H1 (cell line): ENCODE data around the gene MSI2. TPM values are rescaled to one million over a fixed set of nuclear protein-coding genes. Genes with fewer than 3 reads are reported as not detected.

Experiments
- CTCF ChIA-PET: fragments of 300-600 bp; sonication (Branson Sonifier 250); formaldehyde crosslinking; loops from one replicate; lab custom pipeline; 2021; ENCODE audit not compliant: partially characterized antibody; lab: Charles Lee
- POLR2A ChIA-PET: fragments of 300-600 bp; sonication (Branson Sonifier 250); formaldehyde crosslinking; loops from one replicate; lab custom pipeline; 2021; ENCODE audit warnings: inconsistent platforms; ENCODE audit not compliant: partially characterized antibody; lab: Charles Lee
- DNase-seq, 2 experiments: peaks; one replicate each; pipeline versions ENCODE4 v3.0.0 to v3.0.0-alpha.2; 2010 to 2022; ENCODE audit warnings: low spot score in 2 of 2, low read depth in 1 of 2, mixed read lengths in 1 of 2
- FAIRE-seq: peaks from 2 replicates; lab custom pipeline; 2011; peaks lifted over from hg19 to GRCh38; lab: Jason Lieb, UNC
- H2AFZ ChIP-seq: 2 replicates; pipeline ENCODE4 v1.8.1; 2012; ENCODE audit warnings: low read length, inconsistent platforms
- H2AK5ac ChIP-seq: 2 replicates; pipeline ENCODE4 v1.6.1; 2013; ENCODE audit warnings: low read depth, low read length
- H2BK120ac ChIP-seq: replicated peaks from 2 replicates; pipeline ENCODE3; 2013; ENCODE audit warnings: low read depth, low read length, inconsistent platforms
- H2BK12ac ChIP-seq: 2 replicates; pipeline ENCODE4 v1.6.1; 2013; ENCODE audit warnings: low read depth, low read length
- H2BK15ac ChIP-seq: 2 replicates; pipeline ENCODE4 v1.6.1; 2013; ENCODE audit warnings: low read length
- H2BK20ac ChIP-seq: 2 replicates; pipeline ENCODE4 v1.6.1; 2013; ENCODE audit warnings: low read length
- H2BK5ac ChIP-seq: 2 replicates; pipeline ENCODE4 v1.6.1; 2013; ENCODE audit warnings: low read depth, low read length
- H3K14ac ChIP-seq: 2 replicates; pipeline ENCODE4 v1.6.1; 2013; ENCODE audit warnings: inconsistent platforms; ENCODE audit not compliant: insufficient read length
- H3K18ac ChIP-seq: 2 replicates; pipeline ENCODE4 v1.6.1; 2013; ENCODE audit warnings: low read length; ENCODE audit errors: extremely low read depth
- H3K23ac ChIP-seq: 2 replicates; pipeline ENCODE4 v1.6.1; 2013; ENCODE audit warnings: inconsistent platforms; ENCODE audit not compliant: insufficient read length
- H3K23me2 ChIP-seq: 2 replicates; pipeline ENCODE4 v1.6.1; 2013; ENCODE audit warnings: low read depth, low read length
- H3K27ac ChIP-seq: 2 replicates; pipeline ENCODE4 v1.6.1; 2011; ENCODE audit warnings: low read depth, low read length, inconsistent platforms
- H3K27me3 ChIP-seq, 4 experiments: replicated peaks in 1 of 4; 1 replicate in 1 of 4; 2 replicates in 3 of 4; pipeline versions ENCODE4 v1.6.1 to v1.8.1; 2011 to 2013; ENCODE audit warnings: low read length in 3 of 4, mild to moderate bottlenecking in 3 of 4, inconsistent platforms in 2 of 4, mixed read lengths in 2 of 4, moderate library complexity in 1 of 4; ENCODE audit not compliant: control insufficient read depth in 3 of 4, insufficient read depth in 3 of 4; ENCODE audit errors: extremely low read depth in 1 of 4
- H3K36me3 ChIP-seq, 4 experiments: 2 replicates each; pipeline versions ENCODE4 v1.6.1 to v1.8.1; 2011 to 2013; ENCODE audit warnings: mild to moderate bottlenecking in 4 of 4, low read length in 3 of 4, moderate library complexity in 2 of 4, control low read depth in 1 of 4, inconsistent platforms in 1 of 4; ENCODE audit not compliant: insufficient read depth in 4 of 4, control insufficient read depth in 2 of 4
- H3K4ac ChIP-seq: replicated peaks from 2 replicates; pipeline ENCODE3; 2013; ENCODE audit warnings: low read length, low read depth, mixed read lengths, inconsistent platforms; ENCODE audit not compliant: insufficient read length
- H3K4me1 ChIP-seq, 4 experiments: replicated peaks in 1 of 4; 1 replicate in 1 of 4; 2 replicates in 3 of 4; pipeline versions ENCODE4 v1.6.1 to v1.8.1; 2011 to 2013; ENCODE audit warnings: low read length in 3 of 4, inconsistent platforms in 2 of 4, mixed read lengths in 1 of 4; ENCODE audit not compliant: insufficient read depth in 4 of 4, control insufficient read depth in 3 of 4
- H3K4me2 ChIP-seq, 2 experiments: 2 replicates each; pipeline versions ENCODE4 v1.6.1 to v1.8.1; 2011 to 2013; ENCODE audit warnings: low read depth in 2 of 2, low read length in 2 of 2, control low read depth in 1 of 2, inconsistent platforms in 1 of 2, mild to moderate bottlenecking in 1 of 2; ENCODE audit not compliant: insufficient read depth in 1 of 2
- H3K4me3 ChIP-seq, 4 experiments: fragments of 200-600, 300-600 bp in 1 of 4; sonication (generic), shearing (Covaris generic), sonication (Bioruptor Twin) in 1 of 4; 2 replicates each; pipeline versions ENCODE4 v1.5.1 to v1.8.1; 2011 to 2016; ENCODE audit warnings: low read length in 4 of 4, low read depth in 3 of 4, control low read depth in 2 of 4, inconsistent platforms in 2 of 4, mild to moderate bottlenecking in 2 of 4, mixed read lengths in 1 of 4, moderate library complexity in 1 of 4; ENCODE audit not compliant: insufficient read depth in 2 of 4; ENCODE audit errors: extremely low read depth in 1 of 4
- H3K56ac ChIP-seq: replicated peaks from 2 replicates; pipeline ENCODE3; 2013; ENCODE audit warnings: low read depth, mild to moderate bottlenecking, mixed read lengths, low read length, inconsistent platforms; ENCODE audit not compliant: insufficient read length
- H3K79me1 ChIP-seq: 2 replicates; pipeline ENCODE4 v1.6.1; 2013; ENCODE audit warnings: low read depth, low read length, control low read depth
- H3K79me2 ChIP-seq, 2 experiments: 2 replicates each; pipeline versions ENCODE4 v1.6.1 to v1.8.1; 2012 to 2013; ENCODE audit warnings: low read length in 2 of 2, mild to moderate bottlenecking in 2 of 2, inconsistent platforms in 1 of 2; ENCODE audit not compliant: insufficient read depth in 2 of 2, control insufficient read depth in 1 of 2
- H3K9ac ChIP-seq, 4 experiments: replicated peaks in 1 of 4; 1 replicate in 1 of 4; 2 replicates in 3 of 4; pipeline versions ENCODE4 v1.6.1 to v1.8.1; 2011 to 2013; ENCODE audit warnings: low read depth in 3 of 4, low read length in 3 of 4, control low read depth in 2 of 4, mild to moderate bottlenecking in 2 of 4, moderate library complexity in 2 of 4, inconsistent platforms in 1 of 4; ENCODE audit errors: extremely low read depth in 1 of 4
- H3K9me3 ChIP-seq, 2 experiments: 2 replicates each; pipeline versions ENCODE4 v1.6.1 to v1.8.1; 2012 to 2013; ENCODE audit warnings: mild to moderate bottlenecking in 2 of 2, moderate library complexity in 2 of 2, control low read depth in 1 of 2, inconsistent platforms in 1 of 2, low read depth in 1 of 2, low read length in 1 of 2, mixed read lengths in 1 of 2; ENCODE audit not compliant: insufficient read depth in 2 of 2
- H4K20me1 ChIP-seq, 2 experiments: replicated peaks in 1 of 2; 2 replicates each; pipeline versions ENCODE3 to v1.8.1; 2011 to 2013; ENCODE audit warnings: inconsistent platforms in 2 of 2, low read length in 2 of 2, mild to moderate bottlenecking in 1 of 2; ENCODE audit not compliant: insufficient read depth in 2 of 2, control insufficient read depth in 1 of 2
- H4K5ac ChIP-seq: 2 replicates; pipeline ENCODE4 v1.6.1; 2013; ENCODE audit warnings: low read length, low read depth, mixed read lengths, inconsistent platforms; ENCODE audit not compliant: insufficient read length
- H4K8ac ChIP-seq: 2 replicates; pipeline ENCODE4 v1.8.0; 2013; ENCODE audit warnings: mild to moderate bottlenecking, moderate library complexity, low read length, inconsistent platforms; ENCODE audit not compliant: insufficient read depth; ENCODE audit errors: extremely low read depth
- H4K91ac ChIP-seq: replicated peaks from 2 replicates; pipeline ENCODE3; 2013; ENCODE audit warnings: low read length, mixed read lengths, inconsistent platforms; ENCODE audit not compliant: insufficient read length
- BACH1 ChIP-seq: IDR thresholded peaks from 2 replicates; pipeline ENCODE4 v1.6.1; 2012; ENCODE audit warnings: low read length, improper control_type of control experiment
- BRCA1 ChIP-seq: IDR thresholded peaks from 2 replicates; pipeline ENCODE4 v1.6.1; 2012; ENCODE audit warnings: low read depth, low read length, improper control_type of control experiment
- CHD2 ChIP-seq: IDR thresholded peaks from 2 replicates; pipeline ENCODE4 v1.6.1; 2012; ENCODE audit warnings: low read length, improper control_type of control experiment
- JUND ChIP-seq: IDR thresholded peaks from 2 replicates; pipeline ENCODE4 v1.6.1; 2011; ENCODE audit warnings: mild to moderate bottlenecking, improper control_type of control experiment, low read length
- KDM4A ChIP-seq: IDR thresholded peaks from one replicate; pipeline ENCODE4 v1.7.1; 2012; ENCODE audit warnings: low read depth, mild to moderate bottlenecking, moderate library complexity, low read length, inconsistent platforms; ENCODE audit not compliant: severe bottlenecking
- NRF1 ChIP-seq: IDR thresholded peaks from 2 replicates; pipeline ENCODE4 v1.6.1; 2011; ENCODE audit warnings: mild to moderate bottlenecking, low read depth, low read length, improper control_type of control experiment
- RBBP5 ChIP-seq: IDR thresholded peaks from 2 replicates; pipeline ENCODE4 v1.7.1; 2012; ENCODE audit warnings: low read depth, mild to moderate bottlenecking, inconsistent platforms, low read length, moderate library complexity, borderline replicate concordance
- SIN3A ChIP-seq, 2 experiments: IDR thresholded peaks in 1 of 2; conservative IDR thresholded peaks in 1 of 2; 2 replicates each; pipeline ENCODE4 v1.6.1; 2011 to 2012; ENCODE audit warnings: low read length in 2 of 2, improper control_type of control experiment in 1 of 2, low read depth in 1 of 2, mild to moderate bottlenecking in 1 of 2
- TAF7 ChIP-seq: optimal IDR thresholded peaks from 2 replicates; pipeline ENCODE3; 2011; ENCODE audit warnings: low read depth, mild to moderate bottlenecking, inconsistent platforms, low read length, moderate library complexity, borderline replicate concordance
- TBP ChIP-seq: IDR thresholded peaks from 2 replicates; pipeline ENCODE4 v1.6.1; 2011; ENCODE audit warnings: low read depth, low read length, improper control_type of control experiment
- TEAD4 ChIP-seq: IDR thresholded peaks from 2 replicates; pipeline ENCODE4 v1.6.1; 2012; ENCODE audit warnings: low read depth, low read length, inconsistent platforms, mixed read lengths
- ZNF274 ChIP-seq: IDR thresholded peaks from 2 replicates; pipeline ENCODE4 v1.7.0; 2012; ENCODE audit warnings: low read length, borderline replicate concordance; ENCODE audit errors: extremely low read depth
- WGBS, 2 experiments: shearing (Covaris generic) in 1 of 2; methylation state at CpG; one replicate each; pipeline versions ENCODE4 v1.1.6 to v1.1.7; 2013 to 2015; ENCODE audit warnings: low lambda C conversion rate in 2 of 2, mixed read lengths in 2 of 2, inconsistent platforms in 1 of 2, low coverage in 1 of 2, missing lambda C conversion rate in 1 of 2; ENCODE audit not compliant: insufficient replicate concordance in 2 of 2, insufficient coverage in 1 of 2, insufficient read length in 1 of 2; ENCODE audit errors: extremely low coverage in 1 of 2, missing lambda C conversion rate in 1 of 2; 5-methylcytosine and 5-hydroxymethylcytosine counted together
- polyA plus RNA-seq, 7 experiments: library from polyadenylated mRNA; depleted of rRNA in 3 of 7; stranded (reverse) in 5 of 7; unstranded in 2 of 7; fragments of >200 nt in 5 of 7; fragments of 200-250 nt in 2 of 7; gene quantifications; 1 replicate in 5 of 7; 2 replicates in 1 of 7; 4 replicates in 1 of 7; pipeline versions ENCODE4 v1.2.1 to v1.2.3, GENCODE V29; 2011 to 2013; ENCODE audit warnings: missing spikeins in 2 of 7, mixed read lengths in 2 of 7
- total RNA-seq: library from RNA; stranded (reverse); fragmentation: NEBNext Ultra II Directional; extraction: Animal tissue kit (Norgen Biotek cat#: 25700); gene quantifications from 2 replicates; pipeline ENCODE4 v1.2.1, GENCODE V29; 2021

Gene MSI2
- total and polyA plus RNA-seq, 2 of the 8 experiments (the other 6 are each of a cell fraction or from before 2014, with no cell fraction given): 36.7 to 80.6 TPM

DNA sequence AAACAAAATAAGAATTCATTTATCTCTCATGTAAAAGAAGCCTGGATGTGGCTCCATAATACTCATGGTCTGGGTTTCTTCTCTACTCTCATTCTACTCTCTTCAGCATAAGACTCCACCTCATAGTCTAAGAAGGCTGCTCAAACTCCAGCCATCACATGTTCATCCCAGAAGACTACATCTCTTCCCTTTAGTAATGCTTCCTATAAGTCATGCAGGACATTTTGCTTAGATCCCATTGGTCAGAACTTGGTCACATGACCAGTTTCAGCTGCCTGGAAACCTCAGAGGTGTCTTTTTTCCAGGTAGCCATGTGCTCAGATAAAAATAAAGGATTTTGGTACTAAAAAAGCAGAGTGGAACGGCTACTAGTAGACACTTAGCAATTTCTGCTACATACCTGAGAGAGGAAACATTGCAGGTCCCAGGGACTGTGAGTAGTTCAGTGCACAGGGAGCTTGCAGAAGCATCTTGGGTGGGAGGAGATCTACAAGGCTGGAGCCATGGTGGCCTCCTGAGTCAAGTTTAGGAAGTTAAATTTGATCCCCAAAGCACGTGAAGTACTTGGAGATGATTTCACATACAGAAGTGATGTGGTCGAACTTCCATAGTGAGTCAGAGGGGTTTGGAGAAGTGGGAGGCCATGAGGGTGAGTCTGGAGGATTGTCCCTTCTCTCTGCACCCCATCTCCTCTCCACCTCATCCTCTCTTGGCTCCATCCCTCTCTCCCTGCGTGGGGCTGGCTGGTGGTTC lies 378.6 kb downstream of the MSI2 start:
- no peak overlapping the region for H4K5ac ChIP-seq
- no peak for FAIRE-seq
- TF ChIP-seq TBP (no peak), TEAD4 (no peak), BACH1 (no peak), BRCA1 (no peak), KDM4A (no peak), SIN3A (conservative IDR thresholded peaks at IDR 0.05 in 1 of 2, IDR thresholded peaks at IDR 0.05 in 1 of 2; ENCODE audit: low read depth in 1 of 2, low read length in 2 of 2) (no peak), CHD2 (no peak), RBBP5 (no peak), ZNF274 (no peak), TAF7 (no peak), NRF1 (no peak), JUND (no peak)

More for the DNA sequence above, 378.6 kb downstream of the MSI2 start:
- no peak overlapping the region for H3K4me2 ChIP-seq
- H3K36me3 ChIP-seq: no peaks in the 10 kb centered on the region; a peak in 1 of 8 replicates
- no peaks in the 10 kb centered on the region for H3K27me3 ChIP-seq
- no peaks in the 10 kb centered on the region for H3K79me2 ChIP-seq
- no peak overlapping the region for H4K8ac ChIP-seq
- H2BK5ac ChIP-seq: no peak overlapping the region
- no peak overlapping the region for H2BK120ac ChIP-seq
- no peak overlapping the region for H3K4ac ChIP-seq
- H3K18ac ChIP-seq: no peak overlapping the region
- no peak overlapping the region for H3K4me3 ChIP-seq
- 91% methylated on average over 4 of the region's 4 CpGs; no CpG with 5 or more reads in 1 of the 2 experiments for WGBS, 2 experiments
- POLR2A ChIA-PET: no interaction called here
- no peak overlapping the region for H3K14ac ChIP-seq
- peaks cover 0 to 5% (median 4%) of the 10 kb centered on the region in 4 experiments; a peak in 3 of 7 replicates for H3K4me1 ChIP-seq
- no peak overlapping the region for H3K23ac ChIP-seq
- DNase-seq: no peak
- no peak overlapping the region for H2AK5ac ChIP-seq
- no peak overlapping the region for H2BK15ac ChIP-seq
- H3K56ac ChIP-seq: no peak overlapping the region
- H4K20me1 ChIP-seq: peaks cover 2% of the 10 kb centered on the region in 2 experiments
- no peaks in the 10 kb centered on the region for H3K23me2 ChIP-seq
- CTCF ChIA-PET: interaction anchor here (0.6 to 3.2 kb wide), 14 partner anchors 7 to 114 kb away, joined by 3 to 18 read pairs (median 3); no protein-coding TSS in a partner anchor
- H3K9ac ChIP-seq: no peak overlapping the region
- H2BK20ac ChIP-seq: no peak overlapping the region
- no peak overlapping the region for H2BK12ac ChIP-seq
- H4K91ac ChIP-seq: no peak overlapping the region
- no peak overlapping the region for H3K27ac ChIP-seq
- no peaks in the 10 kb centered on the region for H3K79me1 ChIP-seq
- no peaks in the 10 kb centered on the region for H3K9me3 ChIP-seq
- H2AFZ ChIP-seq: no peak overlapping the region
